HCT116 (cell line): ENCODE measurements around the gene ATP8A2. TPM values are rescaled to one million over a fixed set of nuclear protein-coding genes. Genes with fewer than 3 reads are reported as not detected.

ENCODE experiments used
- ATAC-seq: fragments of 200-7000 bp; cut with Tn5 transposase; 2 replicates; pipeline ENCODE4 v1.9.1; 2020; ENCODE audit warnings: mild to moderate bottlenecking, moderate library complexity
- BruUV-seq: library from RNA; stranded (reverse); fragments of 400-500 nt; replicated peaks from 2 replicates; lab custom pipeline; 2021; lab: Mats Ljungman, UMichigan
- CTCF ChIA-PET: fragments of 300-600 bp; sonication (Branson Sonifier 250); formaldehyde crosslinking; loops from one replicate; lab custom pipeline; 2021; ENCODE audit warnings: antibody characterized with exemption; lab: Charles Lee
- POLR2A ChIA-PET: fragments of 300-600, 350-600 bp; sonication (Branson Sonifier 250); formaldehyde crosslinking; loops from one replicate; lab custom pipeline; 2021; ENCODE audit warnings: antibody characterized with exemption; lab: Charles Lee
- RAD21 ChIA-PET, 2 experiments: fragments of 300-600 bp; sonication (Branson Sonifier 250); formaldehyde crosslinking; loops; one replicate each; lab custom pipeline; 2023; ENCODE audit warnings: low total read pairs in 2 of 2; ENCODE audit not compliant: uncharacterized antibody in 2 of 2, unreplicated experiment in 2 of 2, low non-redundant PET in 1 of 2; lab: Charles Lee
- DNase-seq: peaks from one replicate; pipeline ENCODE4 v3.0.0-alpha.2; 2010; ENCODE audit warnings: low read depth, low spot score
- H2AFZ ChIP-seq: fragments of 200-600 bp; shearing (Covaris generic), sonication (generic); 2 replicates; pipeline ENCODE4 v1.6.1; 2017; ENCODE audit warnings: low read depth, mixed run types, mixed read lengths, antibody characterized with exemption, low read length; ENCODE audit not compliant: poor library complexity, severe bottlenecking
- H3K27ac ChIP-seq: 2 replicates; pipeline ENCODE4 v1.5.1; 2012; ENCODE audit warnings: low read depth, low read length
- H3K27me3 ChIP-seq: fragments of 200-600 bp; sonication (generic); 2 replicates; pipeline ENCODE4 v1.6.1; 2016; ENCODE audit warnings: mixed run types, low read length, mixed read lengths; ENCODE audit not compliant: insufficient read depth
- H3K36me3 ChIP-seq, 2 experiments: fragments of 200-500 bp in 1 of 2; fragments of 200-600 bp in 1 of 2; sonication (Bioruptor generic) in 1 of 2; sonication (generic) in 1 of 2; 2 replicates each; pipeline versions ENCODE4 v1.5.1 to v1.6.1; 2014 to 2016; ENCODE audit warnings: low read length in 2 of 2, inconsistent platforms in 1 of 2, mixed read lengths in 1 of 2, mixed run types in 1 of 2; ENCODE audit not compliant: insufficient read depth in 2 of 2, control insufficient read depth in 1 of 2
- H3K4me1 ChIP-seq, 2 experiments: fragments of 200-600 bp in 1 of 2; sonication (generic) in 1 of 2; 2 replicates each; pipeline versions ENCODE4 v1.5.1 to v1.6.1; 2012 to 2017; ENCODE audit warnings: low read length in 2 of 2, inconsistent platforms in 1 of 2, mild to moderate bottlenecking in 1 of 2, mixed read lengths in 1 of 2, mixed run types in 1 of 2, moderate library complexity in 1 of 2; ENCODE audit not compliant: insufficient read depth in 2 of 2, control insufficient read depth in 1 of 2
- H3K4me2 ChIP-seq: fragments of 200-600 bp; sonication (generic); 2 replicates; pipeline ENCODE4 v1.6.1; 2017; ENCODE audit warnings: mixed run types, low read length, mixed read lengths
- H3K4me3 ChIP-seq, 2 experiments: fragments of 200-600 bp in 1 of 2; sonication (generic) in 1 of 2; replicated peaks in 1 of 2; 2 replicates each; pipeline ENCODE4 v1.5.1; 2011 to 2016; ENCODE audit warnings: low read length in 2 of 2, control low read depth in 1 of 2, low read depth in 1 of 2, mild to moderate bottlenecking in 1 of 2, mixed read lengths in 1 of 2, mixed run types in 1 of 2
- H3K79me2 ChIP-seq: fragments of 200-600 bp; sonication (generic); 2 replicates; pipeline ENCODE4 v1.6.1; 2017; ENCODE audit warnings: mild to moderate bottlenecking, mixed run types, low read length, moderate library complexity, mixed read lengths; ENCODE audit not compliant: insufficient read depth
- H3K9ac ChIP-seq: fragments of 200-600 bp; sonication (generic); 2 replicates; pipeline ENCODE4 v1.6.1; 2016; ENCODE audit warnings: low read length, mixed read lengths
- H3K9me2 ChIP-seq: fragments of 200-600 bp; sonication (generic), shearing (Covaris generic); 2 replicates; pipeline ENCODE4 v1.6.1; 2017; ENCODE audit warnings: mixed run types, mild to moderate bottlenecking, moderate library complexity; ENCODE audit not compliant: insufficient read depth
- H3K9me3 ChIP-seq, 2 experiments: fragments of 200-500 bp in 1 of 2; fragments of 200-600 bp in 1 of 2; sonication (Bioruptor generic) in 1 of 2; sonication (generic) in 1 of 2; 2 replicates each; pipeline ENCODE4 v1.6.1; 2014 to 2017; ENCODE audit warnings: low read length in 2 of 2, mixed read lengths in 2 of 2, inconsistent platforms in 1 of 2, low read depth in 1 of 2, mild to moderate bottlenecking in 1 of 2, mixed run types in 1 of 2, moderate library complexity in 1 of 2; ENCODE audit not compliant: control insufficient read depth in 1 of 2, insufficient read depth in 1 of 2
- H4K20me1 ChIP-seq: fragments of 200-600 bp; sonication (generic), shearing (Covaris generic); 2 replicates; pipeline ENCODE4 v1.6.1; 2017; ENCODE audit warnings: mixed run types, mild to moderate bottlenecking, moderate library complexity; ENCODE audit not compliant: insufficient read depth
- CBX3 ChIP-seq: IDR thresholded peaks from 2 replicates; pipeline ENCODE4 v1.6.1; 2012; ENCODE audit warnings: low read depth
- EGR1 ChIP-seq: IDR thresholded peaks from 2 replicates; pipeline ENCODE4 v1.6.1; 2012; ENCODE audit warnings: low read depth
- EZH2 ChIP-seq: fragments of 200-600 bp; sonication (generic); IDR thresholded peaks from 2 replicates; pipeline ENCODE4 v1.6.1; 2017; ENCODE audit warnings: antibody characterized with exemption, mixed run types
- EZH2phosphoT487 ChIP-seq: fragments of 200-600 bp; IDR thresholded peaks from 2 replicates; pipeline ENCODE4 v1.6.1; 2018; ENCODE audit warnings: antibody characterized with exemption, borderline replicate concordance
- FOSL1 ChIP-seq: IDR thresholded peaks from 2 replicates; pipeline ENCODE4 v1.6.1; 2012; ENCODE audit warnings: low read depth
- POLR2A ChIP-seq: IDR thresholded peaks from 2 replicates; pipeline ENCODE4 v1.7.0; 2011; ENCODE audit warnings: borderline replicate concordance; ENCODE audit not compliant: insufficient read depth, insufficient read length; ENCODE audit errors: extremely low read depth
- POLR2AphosphoS5 ChIP-seq: IDR thresholded peaks from 2 replicates; pipeline ENCODE4 v1.6.1; 2011; ENCODE audit warnings: mild to moderate bottlenecking, low read depth, low read length, moderate library complexity
- SRF ChIP-seq: IDR thresholded peaks from 2 replicates; pipeline ENCODE4 v1.6.1; 2012; ENCODE audit warnings: low read depth
- TCF7L2 ChIP-seq: IDR thresholded peaks from 2 replicates; pipeline ENCODE4 v1.7.0; 2011; ENCODE audit warnings: borderline replicate concordance, inconsistent platforms; ENCODE audit not compliant: insufficient read depth, insufficient read length; ENCODE audit errors: extremely low read depth
- YY1 ChIP-seq: IDR thresholded peaks from 2 replicates; pipeline ENCODE4 v1.6.1; 2011; ENCODE audit warnings: low read length, low read depth, moderate library complexity, mild to moderate bottlenecking; ENCODE audit not compliant: insufficient replicate concordance; ENCODE audit errors: extremely low read depth
- ZBTB33 ChIP-seq: IDR thresholded peaks from 2 replicates; pipeline ENCODE4 v1.6.1; 2011; ENCODE audit warnings: mild to moderate bottlenecking, low read length, moderate library complexity; ENCODE audit not compliant: insufficient replicate concordance; ENCODE audit errors: extremely low read depth
- ZNF274 ChIP-seq: fragments of 200-500 bp; sonication (Bioruptor generic); IDR thresholded peaks from 2 replicates; pipeline ENCODE4 v1.6.1; 2014; ENCODE audit warnings: mild to moderate bottlenecking, low read depth, low read length, inconsistent platforms
- intact Hi-C: fragments of 100-400 bp; cut with micrococcal nuclease; formaldehyde crosslinking; loops from 2 replicates; pipeline ENCODE4 v1.10.0; 2022
- total RNA-seq: library from RNA; stranded (reverse); gene quantifications from one replicate; pipeline ENCODE4 v1.2.1, GENCODE V29; 2021; ENCODE audit not compliant: unreplicated experiment

Gene ATP8A2
- total RNA-seq, 1 experiment from 2014 or later, result not detected

- H3K4me3 ChIP-seq, result no peak overlapping the region
- no peaks in the 10 kb centered on the region for H3K9me3 ChIP-seq
- intact Hi-C loops, result no loop called here
- no peak overlapping the region for H3K27ac ChIP-seq
- no peaks in the 10 kb centered on the region for H4K20me1 ChIP-seq
- TF ChIP-seq ZNF274, result no peak
- TF ChIP-seq POLR2A, result no peak
- TF ChIP-seq CBX3, result no peak
- no peak for TF ChIP-seq EZH2phosphoT487
- no peak for TF ChIP-seq EZH2
- no peak for TF ChIP-seq POLR2AphosphoS5
- no peak for TF ChIP-seq ZBTB33
- no peak for TF ChIP-seq FOSL1
- TF ChIP-seq TCF7L2, result no peak
- no peak for TF ChIP-seq YY1
- no peak for TF ChIP-seq EGR1
- TF ChIP-seq SRF, result no peak
- no peak overlapping the region for H3K9ac ChIP-seq
- ATAC-seq, result no peak
- RAD21 ChIA-PET, result no interaction called here
- no peak for DNase-seq
- no TSS peak for BruUV-seq
- H3K9me2 ChIP-seq, result no peaks in the 10 kb centered on the region
- H3K4me1 ChIP-seq, result no peaks in the 10 kb centered on the region
- peaks cover 31% of the 10 kb centered on the region for H3K27me3 ChIP-seq
- H3K36me3 ChIP-seq, result no peaks in the 10 kb centered on the region
- CTCF ChIA-PET, result no interaction called here
- H2AFZ ChIP-seq, result no peak overlapping the region
- no peak overlapping the region for H3K4me2 ChIP-seq
- POLR2A ChIA-PET, result no interaction called here
- H3K79me2 ChIP-seq, result no peaks in the 10 kb centered on the region
These were observed 312.7 kb downstream of the ATP8A2 start for GRCh38 chr13:25684491-25684890.
